Mucosa of stomach (tissue), 1 donor: ENCODE results near the gene VCL.
A peak's percentile ranks its signal among the peaks of the same experiment; 100 is the strongest.

Source experiments
- H3K27me3 ChIP-seq: one replicate; pipeline ENCODE4 v1.7.0; 2013; ENCODE audit warnings: mild to moderate bottlenecking, low read length; ENCODE audit not compliant: control insufficient read depth, insufficient read depth
- H3K36me3 ChIP-seq: one replicate; pipeline ENCODE4 v1.7.0; 2013; ENCODE audit warnings: low read length; ENCODE audit not compliant: control insufficient read depth, insufficient read depth
- H3K4me1 ChIP-seq: one replicate; pipeline ENCODE4 v1.7.0; 2013; ENCODE audit warnings: mild to moderate bottlenecking, low read length; ENCODE audit not compliant: control insufficient read depth, insufficient read depth
- H3K4me3 ChIP-seq: one replicate; pipeline ENCODE4 v1.7.0; 2013; ENCODE audit warnings: low read length
- H3K9ac ChIP-seq: one replicate; pipeline ENCODE4 v1.7.0; 2013; ENCODE audit warnings: mild to moderate bottlenecking, low read length, moderate library complexity
- H3K9me3 ChIP-seq: one replicate; pipeline ENCODE4 v1.7.0; 2013; ENCODE audit warnings: mild to moderate bottlenecking, low read length, moderate library complexity; ENCODE audit not compliant: control insufficient read depth
- donor health status: Pancreatic carcinoma.

The VCL gene

GRCh38 chr10:73979141-73979808, 18.6 kb upstream of the VCL start:
- H3K9me3 ChIP-seq = no peaks in the 10 kb centered on the region
- H3K27me3 ChIP-seq = no peaks in the 10 kb centered on the region
- H3K4me1 ChIP-seq = peaks cover 4% of the 10 kb centered on the region
- no peak overlapping the region for H3K4me3 ChIP-seq
- no peaks in the 10 kb centered on the region for H3K36me3 ChIP-seq
- no peak overlapping the region for H3K9ac ChIP-seq

GRCh38 chr10:73979809-73980433, 18.0 kb upstream of the VCL start:
- no peaks in the 10 kb centered on the region for H3K36me3 ChIP-seq
- H3K4me3 ChIP-seq = no peak overlapping the region
- no peaks in the 10 kb centered on the region for H3K27me3 ChIP-seq
- no peak overlapping the region for H3K9ac ChIP-seq
- no peaks in the 10 kb centered on the region for H3K9me3 ChIP-seq
- H3K4me1 ChIP-seq = peaks cover 4% of the 10 kb centered on the region

GRCh38 chr10:73981812-73982211, 16.1 kb upstream of the VCL start:
- H3K9me3 ChIP-seq = no peaks in the 10 kb centered on the region
- no peak overlapping the region for H3K4me3 ChIP-seq
- H3K4me1 ChIP-seq = peaks cover 4% of the 10 kb centered on the region
- H3K9ac ChIP-seq = no peak overlapping the region
- no peaks in the 10 kb centered on the region for H3K27me3 ChIP-seq
- no peaks in the 10 kb centered on the region for H3K36me3 ChIP-seq

GRCh38 chr10:73983096-73984047, 14.5 kb upstream of the VCL start:
- Histone ChIP-seq H3K27me3 (no peaks in the 10 kb centered on the region), H3K9ac (no peak overlapping the region), H3K36me3 (no peaks in the 10 kb centered on the region), H3K4me1 (no peaks in the 10 kb centered on the region), H3K4me3 (no peak overlapping the region), H3K9me3 (no peaks in the 10 kb centered on the region)

- Histone ChIP-seq H3K9me3 (no peaks in the 10 kb centered on the region), H3K36me3 (no peaks in the 10 kb centered on the region), H3K4me1 (no peaks in the 10 kb centered on the region), H3K4me3 (no peak overlapping the region), H3K27me3 (no peaks in the 10 kb centered on the region), H3K9ac (no peak overlapping the region)
Observed at GRCh38 chr10:73989594-73990150, 8.2 kb upstream of the VCL start.

GRCh38 chr10:73991203-73991883, 6.6 kb upstream of the VCL start:
- no peaks in the 10 kb centered on the region for H3K27me3 ChIP-seq
- H3K4me3 ChIP-seq = no peak overlapping the region
- no peaks in the 10 kb centered on the region for H3K36me3 ChIP-seq
- no peak overlapping the region for H3K9ac ChIP-seq
- no peaks in the 10 kb centered on the region for H3K9me3 ChIP-seq
- H3K4me1 ChIP-seq = no peaks in the 10 kb centered on the region

- Histone ChIP-seq H3K4me1 (no peaks in the 10 kb centered on the region), H3K9me3 (no peaks in the 10 kb centered on the region), H3K4me3 (no peak overlapping the region), H3K36me3 (no peaks in the 10 kb centered on the region), H3K27me3 (no peaks in the 10 kb centered on the region), H3K9ac (no peak overlapping the region)
Observed at GRCh38 chr10:73991884-73992245, 6.1 kb upstream of the VCL start.

- Histone ChIP-seq H3K36me3 (no peaks in the 10 kb centered on the region), H3K27me3 (no peaks in the 10 kb centered on the region), H3K9ac (no peak overlapping the region), H3K4me3 (no peak overlapping the region), H3K4me1 (no peaks in the 10 kb centered on the region), H3K9me3 (no peaks in the 10 kb centered on the region)
Observed at GRCh38 chr10:73992899-73993788, 4.8 kb upstream of the VCL start.

GRCh38 chr10:73995035-73995358, 2.9 kb upstream of the VCL start:
- no peaks in the 10 kb centered on the region for H3K9me3 ChIP-seq
- no peak overlapping the region for H3K4me3 ChIP-seq
- peaks cover 10% of the 10 kb centered on the region for H3K4me1 ChIP-seq
- H3K36me3 ChIP-seq = no peaks in the 10 kb centered on the region
- H3K27me3 ChIP-seq = no peaks in the 10 kb centered on the region
- H3K9ac ChIP-seq = no peak overlapping the region

- Histone ChIP-seq H3K9me3 (no peaks in the 10 kb centered on the region), H3K27me3 (no peaks in the 10 kb centered on the region), H3K9ac (peak overlapping the region; percentile 93), H3K36me3 (no peaks in the 10 kb centered on the region), H3K4me1 (peaks cover 24% of the 10 kb centered on the region), H3K4me3 (peak overlapping the region; percentile 100)
Observed at GRCh38 chr10:73997461-73997786, 492 bp upstream of the VCL start.

- Histone ChIP-seq H3K9me3 (no peaks in the 10 kb centered on the region), H3K4me3 (peak overlapping the region; percentile 100), H3K4me1 (peaks cover 26% of the 10 kb centered on the region), H3K36me3 (no peaks in the 10 kb centered on the region), H3K27me3 (no peaks in the 10 kb centered on the region), H3K9ac (peak overlapping the region; percentile 93)
Observed at GRCh38 chr10:73998623-73998928, 660 bp downstream of the VCL start.
